Activated CD8-positive, alpha-beta memory T cell treated with anti-CD3 and anti-CD28 coated beads for 1 hour (primary cell): Measurements from ENCODE around the gene TDRD3.

ENCODE experiments used
- DNase-seq, 2 donors: peaks; one replicate each; pipeline ENCODE4 v3.0.0-alpha.2; 2020; ENCODE audit warnings: low read depth in 1 of 2; ENCODE audit errors: extremely low read depth in 1 of 2

Gene TDRD3

GRCh38 chr13:60448907-60449510 is 52.0 kb downstream of the TDRD3 start:
- no peak for DNase-seq

GRCh38 chr13:60453490-60453889 is 56.5 kb downstream of the TDRD3 start:
- no peak for DNase-seq

DNA sequence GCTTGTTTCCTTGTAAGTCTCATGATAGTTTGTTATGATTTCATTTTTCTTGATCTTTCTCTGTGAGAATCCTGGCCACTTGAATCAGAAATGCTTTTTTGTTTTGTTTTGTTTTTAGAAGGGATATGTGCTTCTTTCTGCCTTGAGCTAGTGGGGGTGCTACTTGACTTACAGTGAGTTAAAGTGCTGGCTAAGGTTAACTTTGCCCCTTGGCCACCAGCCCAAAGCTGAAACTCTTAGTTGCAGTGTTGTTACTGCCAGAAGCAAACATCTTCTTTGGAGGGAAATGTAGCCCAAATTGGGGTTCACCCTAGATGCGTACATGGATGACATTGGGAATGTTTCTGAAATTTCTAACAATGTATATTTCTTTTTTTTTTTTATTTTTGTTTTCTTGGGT is 57.4 kb downstream of the TDRD3 start:
- DNase-seq, result no peak

DNA sequence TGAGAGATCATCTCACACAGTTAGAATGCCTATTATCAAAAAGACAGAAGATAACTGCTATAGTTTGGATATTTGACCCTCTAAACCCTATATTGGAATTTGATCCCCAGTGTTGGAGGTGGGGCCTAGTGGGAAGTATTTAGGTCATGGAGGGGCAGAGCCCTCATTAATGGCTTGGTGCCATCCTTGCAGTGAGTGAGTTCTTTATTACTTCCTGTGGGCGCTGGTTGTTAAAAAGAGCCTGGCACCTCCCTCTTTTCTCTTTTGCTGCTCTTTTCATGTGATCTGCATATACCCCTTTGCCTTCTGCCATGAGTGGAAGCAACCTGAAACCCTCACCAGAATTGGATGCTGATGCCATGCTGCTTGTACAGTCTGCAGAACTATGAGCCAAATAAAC is 66.8 kb downstream of the TDRD3 start:
- no peak for DNase-seq

DNA sequence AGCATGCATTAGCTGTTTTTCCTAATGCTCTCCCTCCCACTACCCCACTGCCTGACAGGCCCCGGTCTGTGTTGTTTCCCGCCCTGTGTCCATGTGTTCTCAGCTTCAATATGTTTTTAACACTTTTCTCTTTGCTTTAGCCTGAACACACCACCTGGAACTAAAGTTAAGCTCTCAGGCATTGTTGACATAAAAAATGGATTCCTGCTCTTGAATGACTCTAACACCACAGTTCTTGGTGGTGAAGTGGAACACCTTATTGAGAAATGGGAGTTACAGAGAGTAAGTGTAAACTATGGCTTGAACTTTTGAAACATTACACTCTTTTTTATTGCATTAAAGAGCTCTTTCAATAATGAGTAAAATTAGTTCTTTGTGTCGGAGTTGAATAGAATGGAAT is 70.1 kb downstream of the TDRD3 start:
- DNase-seq, result no peak

DNA sequence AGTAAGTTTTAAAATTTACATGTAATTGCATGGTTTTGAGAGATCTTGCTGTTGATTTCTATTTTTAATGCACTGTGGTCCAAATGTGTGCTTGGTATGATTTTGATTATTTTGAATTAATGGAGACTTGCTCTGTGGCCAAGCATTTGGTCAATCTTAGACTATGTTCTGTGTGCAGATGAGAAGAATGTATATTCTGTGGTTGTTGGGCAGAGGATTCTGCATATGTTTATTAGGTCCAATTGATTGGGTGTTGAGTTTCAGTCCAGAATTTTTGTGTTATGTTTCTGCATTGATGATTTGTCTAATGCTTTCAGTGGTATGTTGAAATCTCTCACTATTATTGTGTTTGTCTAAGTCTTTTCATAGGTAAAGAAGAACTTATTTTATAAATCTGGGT is 82.3 kb downstream of the TDRD3 start:
- DNase-seq, result no peak

GRCh38 chr13:60482012-60482411 is 85.0 kb downstream of the TDRD3 start:
- DNase-seq, result no peak

DNA sequence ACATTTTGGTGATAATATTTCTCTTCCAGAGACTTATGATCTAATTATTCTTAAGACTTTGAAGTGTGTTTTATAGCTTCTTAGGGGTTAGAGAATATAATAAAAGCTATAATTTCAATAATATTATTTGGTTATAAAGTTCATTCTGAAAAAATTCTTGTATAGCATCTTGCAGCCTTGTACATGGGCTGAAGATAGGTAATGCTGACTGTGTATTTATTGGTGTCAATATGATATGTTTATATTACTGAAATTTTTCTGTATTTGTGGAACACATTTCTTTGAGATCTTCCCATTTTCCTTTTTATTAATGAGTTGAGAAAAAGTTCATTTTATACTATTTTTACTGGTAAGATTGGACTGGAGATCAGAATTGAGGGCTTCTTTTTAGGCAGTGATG is 87.8 kb downstream of the TDRD3 start:
- DNase-seq, result no peak

- no peak for DNase-seq
Measured at GRCh38 chr13:60491531-60491930, 94.5 kb downstream of the TDRD3 start.

DNA sequence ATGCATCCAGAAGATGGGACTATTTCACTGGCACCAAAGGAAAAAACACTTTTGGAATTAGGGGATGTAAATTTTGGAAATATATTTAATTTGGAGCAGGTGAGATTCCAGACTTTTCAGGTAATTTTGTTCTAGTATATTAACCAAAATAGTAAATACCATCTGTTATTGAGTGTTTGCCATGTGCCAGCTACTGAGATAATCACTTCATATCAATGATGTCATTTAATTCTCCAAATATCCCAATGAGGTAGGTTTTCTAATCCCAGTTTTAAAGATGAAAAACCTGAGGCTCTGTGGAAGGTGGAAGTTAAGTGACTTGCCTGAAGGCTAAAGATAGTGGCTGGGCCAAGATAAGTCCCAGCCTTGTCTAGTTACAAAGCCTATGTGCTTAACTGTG is 95.2 kb downstream of the TDRD3 start:
- no peak for DNase-seq

DNA sequence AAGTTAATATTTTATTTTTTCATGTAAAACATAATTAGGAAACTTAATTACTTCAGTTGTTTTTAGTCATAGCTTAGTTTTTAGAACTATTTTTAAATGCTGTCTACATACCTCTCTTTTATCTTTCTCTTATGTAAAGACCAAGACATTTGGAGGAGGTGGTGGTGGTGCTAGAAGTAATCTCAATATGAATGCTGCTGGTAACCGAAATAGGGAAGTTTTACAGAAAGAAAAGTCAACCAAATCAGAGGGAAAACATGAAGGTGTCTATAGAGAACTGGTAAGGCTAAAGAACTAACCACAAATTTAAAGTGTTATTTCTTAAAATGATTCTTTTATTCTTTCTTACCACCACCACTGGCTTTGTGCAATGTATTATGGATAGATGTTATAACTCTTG is 97.3 kb downstream of the TDRD3 start:
- DNase-seq, result no peak

DNA sequence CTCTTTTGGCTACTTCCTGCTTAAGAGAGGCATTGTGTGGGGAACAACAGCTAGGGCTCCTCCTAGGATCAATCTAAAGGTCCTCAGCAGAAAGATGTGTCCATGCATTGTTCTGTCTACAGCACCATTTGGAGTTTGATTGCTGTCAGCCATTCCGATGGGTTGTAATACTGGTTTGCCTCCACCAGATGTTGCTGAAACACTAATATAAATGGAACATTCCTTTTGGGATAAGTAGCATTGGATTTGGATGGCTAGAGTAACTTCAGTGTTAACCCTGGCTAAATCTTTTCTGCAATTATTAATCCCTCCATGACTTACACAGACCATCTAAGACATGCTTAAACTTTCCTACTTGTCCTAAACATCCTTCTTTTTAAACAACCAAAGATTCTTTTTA is 104.2 kb downstream of the TDRD3 start:
- DNase-seq, result no peak

DNA sequence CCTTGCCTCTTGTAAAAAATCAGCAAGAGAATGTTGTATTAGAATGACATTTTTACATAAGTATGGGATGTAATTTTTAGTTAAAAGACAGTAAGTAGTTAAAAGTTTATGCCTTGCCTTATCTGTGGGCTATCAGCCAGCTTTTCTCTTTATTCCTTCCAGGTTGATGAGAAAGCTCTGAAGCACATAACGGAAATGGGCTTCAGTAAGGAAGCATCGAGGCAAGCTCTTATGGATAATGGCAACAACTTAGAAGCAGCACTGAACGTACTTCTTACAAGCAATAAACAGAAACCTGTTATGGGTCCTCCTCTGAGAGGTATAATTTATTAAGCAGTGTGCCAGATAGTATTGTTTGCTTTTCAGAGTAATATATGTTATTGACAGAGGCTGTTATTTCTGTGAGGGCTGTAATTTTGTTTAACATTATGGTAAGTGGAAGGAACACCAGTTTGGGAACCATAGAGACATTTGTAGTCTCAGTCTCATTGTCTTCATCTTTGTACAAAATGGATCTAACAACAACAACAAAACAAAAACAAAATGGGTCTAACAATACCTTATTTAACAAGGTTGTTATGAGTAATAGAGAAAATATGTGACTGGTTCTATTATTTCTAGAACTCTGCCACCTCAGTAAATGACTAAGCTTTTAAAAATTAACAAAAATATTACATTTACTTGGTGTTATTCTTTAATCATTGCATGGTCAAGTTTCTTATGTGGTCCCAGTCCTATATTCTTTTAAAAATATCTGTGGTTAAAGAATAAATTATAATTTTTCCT is 112.8 kb downstream of the TDRD3 start:
- DNase-seq, result no peak

- DNase-seq, result no peak
Measured at GRCh38 chr13:60511637-60512036, 114.6 kb downstream of the TDRD3 start.

DNA sequence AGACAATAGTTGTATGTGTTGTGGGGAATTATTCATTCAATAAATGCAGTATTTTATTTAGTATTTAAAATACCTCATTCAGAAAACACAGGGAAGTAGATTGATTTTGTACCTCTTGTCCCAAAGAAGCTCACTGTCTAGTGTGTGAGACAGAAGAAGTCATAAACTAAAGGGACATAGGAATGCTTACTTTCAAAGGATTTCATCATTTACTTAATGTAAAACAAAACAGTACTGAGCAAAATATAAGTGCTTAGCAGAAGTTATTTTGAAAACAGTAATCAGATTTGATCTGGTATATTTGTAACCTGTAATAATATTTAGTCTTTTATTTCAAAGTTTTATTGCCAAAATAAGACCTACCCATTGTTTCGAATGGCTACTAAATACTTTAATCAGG is 117.9 kb downstream of the TDRD3 start:
- no peak for DNase-seq

DNA sequence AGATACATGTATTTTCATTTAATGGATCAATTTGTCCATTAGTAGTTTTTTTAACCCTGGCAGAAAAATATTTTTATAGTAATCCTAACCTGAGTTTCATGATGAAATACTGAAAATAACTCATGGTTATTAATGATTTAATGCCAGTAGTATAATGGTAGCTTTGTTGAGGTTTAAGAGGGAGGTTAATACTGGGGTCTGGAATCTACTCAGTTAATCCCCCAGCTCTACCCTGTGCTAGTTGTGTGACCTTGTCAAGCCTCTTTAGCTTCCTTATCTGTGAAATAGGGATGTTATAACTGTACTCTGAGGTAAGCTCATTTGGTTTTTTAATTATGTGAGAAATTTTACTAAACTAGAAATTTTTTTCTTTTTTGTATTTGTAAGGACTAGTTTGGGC is 122.5 kb downstream of the TDRD3 start:
- DNase-seq, result no peak

DNA sequence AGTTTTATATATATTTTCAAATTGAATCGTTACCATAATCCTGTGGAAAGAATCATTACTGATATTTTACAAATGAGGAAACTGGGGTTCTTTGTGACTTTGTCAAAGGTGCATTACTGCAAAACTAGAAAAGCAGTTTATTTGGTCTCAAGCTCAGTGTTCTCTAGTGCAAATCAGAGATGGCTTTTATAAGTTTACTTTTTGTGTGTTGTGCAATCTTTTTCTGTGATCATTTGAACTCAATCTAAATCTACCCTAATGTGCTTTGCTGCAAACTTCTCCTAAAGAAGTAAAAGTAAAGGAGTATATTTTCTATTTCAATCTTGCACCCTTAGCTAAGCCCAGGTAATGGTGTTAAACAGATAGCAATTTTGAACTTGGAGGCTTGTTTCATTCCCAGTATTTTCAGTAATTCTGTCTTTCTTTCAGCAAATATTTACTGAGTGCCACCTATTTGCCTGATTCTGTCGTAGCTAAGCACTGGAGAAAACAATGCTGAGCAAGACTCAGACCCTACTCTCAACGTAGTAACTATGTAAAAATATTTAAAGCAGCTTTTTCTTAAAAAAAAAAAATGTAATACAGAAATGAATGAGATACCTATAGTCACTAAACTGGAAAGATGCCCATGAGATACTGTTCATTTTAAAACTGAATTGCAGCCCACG is 124.0 kb downstream of the TDRD3 start:
- DNase-seq, result no peak

DNA sequence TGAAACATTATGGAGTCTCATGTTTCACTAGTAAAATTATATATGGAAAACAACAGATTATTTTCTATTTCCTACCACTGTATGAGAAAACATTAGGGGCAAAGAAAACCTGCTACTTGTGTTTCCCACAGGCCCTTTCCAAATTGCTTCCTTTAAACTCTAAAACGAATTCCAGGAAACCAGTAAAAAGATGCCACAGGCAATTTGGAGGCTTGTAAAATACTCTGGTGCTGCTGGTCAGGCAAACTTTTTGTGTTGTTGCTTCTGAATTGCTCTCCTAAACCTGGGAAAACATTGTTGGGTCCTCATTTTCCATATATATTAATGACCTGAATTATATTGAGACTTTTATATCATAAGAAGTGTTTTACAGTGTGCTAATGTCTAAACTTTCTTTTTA is 141.5 kb downstream of the TDRD3 start:
- no peak for DNase-seq

DNA sequence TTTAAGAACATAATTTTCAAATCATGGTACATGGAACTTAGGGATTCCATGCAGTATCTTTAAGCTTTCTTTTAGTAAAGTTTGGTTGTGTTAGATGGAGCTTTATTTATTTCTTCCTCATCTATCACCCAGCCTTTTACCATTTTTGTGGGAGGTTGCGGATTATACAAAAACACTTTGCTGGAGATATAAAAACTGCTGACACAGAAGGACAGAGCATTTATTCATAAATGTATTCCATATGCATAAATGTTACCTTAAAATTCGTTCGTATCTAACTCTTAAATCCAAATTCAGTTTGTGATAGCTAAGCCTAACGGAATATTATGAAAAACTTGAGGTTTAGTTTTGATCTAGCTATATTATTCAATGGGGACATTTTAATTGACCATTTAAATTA is 143.3 kb downstream of the TDRD3 start:
- DNase-seq, result no peak

GRCh38 chr13:60562096-60562780 is 165.2 kb downstream of the TDRD3 start:
- no peak for DNase-seq

GRCh38 chr13:60571571-60571970 is 174.6 kb downstream of the TDRD3 start:
- DNase-seq, result no peak
